ENCODE results near the gene DNAJB11. TPM values are rescaled to one million over a fixed set of nuclear protein-coding genes. Genes with fewer than 3 reads are reported as not detected.
A peak's percentile ranks its signal among the peaks of the same experiment; 100 is the strongest.

DNAJB11 gene
- 66.6 and 94.5 TPM in 2 replicates for total RNA-seq

DNA sequence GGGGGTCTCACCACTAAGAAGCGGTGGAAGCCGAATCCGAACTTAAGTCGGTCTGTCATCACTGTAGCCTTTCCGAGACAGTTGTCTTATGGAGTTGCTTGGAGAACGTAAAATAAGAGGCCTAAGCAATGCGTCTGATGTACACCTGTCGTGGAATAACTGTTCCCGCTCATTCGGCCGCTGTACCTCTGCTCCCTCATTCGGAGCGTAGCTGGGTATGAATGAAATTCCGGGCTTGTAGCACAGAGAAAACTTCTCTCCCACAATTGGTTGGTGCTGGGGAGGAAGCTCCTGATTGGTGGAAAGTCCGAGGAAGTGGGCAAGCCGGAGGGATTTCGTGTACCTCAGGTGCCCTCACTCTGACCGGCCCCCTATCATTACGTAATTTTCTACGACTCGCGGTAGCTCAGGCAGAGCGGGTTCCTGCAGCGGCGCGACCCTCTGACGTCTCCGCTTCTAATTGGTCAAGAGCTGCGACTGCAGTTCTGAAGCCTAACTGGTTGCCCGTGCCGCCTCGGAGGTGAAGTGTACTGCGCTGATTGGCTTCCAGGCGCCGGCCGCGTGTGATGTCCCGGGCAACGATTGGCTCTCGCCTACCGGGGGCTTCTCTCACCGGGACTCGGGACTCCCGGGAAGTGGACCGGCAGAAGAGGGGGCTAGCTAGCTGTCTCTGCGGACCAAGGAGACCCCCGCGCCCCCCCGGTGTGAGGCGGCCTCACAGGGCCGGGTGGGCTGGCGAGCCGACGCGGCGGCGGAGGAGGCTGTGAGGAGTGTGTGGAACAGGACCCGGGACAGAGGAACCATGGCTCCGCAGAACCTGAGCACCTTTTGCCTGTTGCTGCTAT is at the start of gene DNAJB11:
DNAJB11 (plus strand) TSS at position 625 of the 845 bp plus-strand sequence; CDS start at position 803, 178 bp downstream.
- no peaks in the 10 kb centered on the region for H3K27me3 ChIP-seq (ENCODE audit: control insufficient read depth, insufficient read depth, low read length)
- H3K4me3 ChIP-seq (ENCODE audit: low read depth, low read length): peak within 1 kb of the TSS; percentile 66
- TF ChIP-seq CTCF (IDR thresholded peaks at IDR 0.05; ENCODE audit: insufficient read depth, low read length, severe bottlenecking): no peak
- DNase-seq (ENCODE audit: low read depth): peak; percentile 99
- peak; percentile 98 for FAIRE-seq
- peaks cover under 1% of the 10 kb centered on the region for H3K36me3 ChIP-seq (ENCODE audit: control insufficient read depth, insufficient read depth, low read length)

DNA sequence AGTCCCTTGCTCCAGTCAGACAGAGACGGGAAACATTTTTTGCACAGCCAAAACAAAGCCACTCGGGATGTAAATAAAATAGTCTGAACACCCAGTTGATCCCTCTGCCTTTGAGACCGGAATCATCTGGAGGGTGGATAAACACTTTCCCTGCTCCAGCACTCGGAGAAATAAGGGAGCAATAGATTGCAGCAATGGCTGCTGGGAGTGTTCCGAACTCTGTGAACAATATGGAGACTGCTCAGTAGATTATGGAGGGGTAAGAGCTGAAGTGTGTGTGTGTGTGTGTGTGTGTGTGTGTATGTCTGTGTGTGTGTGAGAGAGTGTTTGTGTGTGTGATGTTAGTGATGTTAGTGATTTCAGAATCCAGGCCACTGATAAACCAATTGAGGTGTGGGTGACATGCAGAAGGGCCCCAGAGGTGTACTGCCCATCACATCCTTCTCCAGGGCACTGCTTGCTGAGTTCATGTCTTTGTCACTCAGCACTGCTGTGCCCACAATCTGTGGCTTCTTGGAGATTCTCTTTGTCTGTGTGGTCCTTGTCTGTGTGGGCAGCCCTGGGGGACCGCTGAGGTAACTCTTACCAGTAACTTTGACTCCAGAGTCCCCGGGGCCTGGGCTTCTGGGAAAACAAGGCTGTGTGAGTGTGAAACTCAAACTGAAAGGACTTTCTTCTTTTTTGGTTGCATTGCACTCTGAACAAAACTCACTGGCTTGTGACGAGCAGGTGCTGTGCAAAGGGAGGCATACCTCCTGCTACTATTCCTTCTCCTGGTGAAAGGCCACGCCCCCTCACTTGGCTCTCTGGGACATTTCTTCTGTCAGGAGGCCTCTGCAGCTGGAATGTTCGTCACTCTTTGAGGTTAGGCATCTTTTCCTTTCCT is 49.3 kb upstream of the DNAJB11 start:
- H3K27me3 ChIP-seq (ENCODE audit: control insufficient read depth, insufficient read depth, low read length): peaks cover 2% of the 10 kb centered on the region
- H3K36me3 ChIP-seq (ENCODE audit: control insufficient read depth, insufficient read depth, low read length): no peaks in the 10 kb centered on the region
- FAIRE-seq (no peak), DNase-seq (ENCODE audit: low read depth) (no peak)
- TF ChIP-seq CTCF (IDR thresholded peaks at IDR 0.05; ENCODE audit: insufficient read depth, low read length, severe bottlenecking): no peak
- no peak overlapping the region for H3K4me3 ChIP-seq (ENCODE audit: low read depth, low read length)

- no peak for FAIRE-seq
- H3K4me3 ChIP-seq (ENCODE audit: low read depth, low read length): no peak overlapping the region
- TF ChIP-seq CTCF (IDR thresholded peaks at IDR 0.05; ENCODE audit: insufficient read depth, low read length, severe bottlenecking): no peak
- H3K27me3 ChIP-seq (ENCODE audit: control insufficient read depth, insufficient read depth, low read length): peaks cover 2% of the 10 kb centered on the region
- H3K36me3 ChIP-seq (ENCODE audit: control insufficient read depth, insufficient read depth, low read length): no peaks in the 10 kb centered on the region
- no peak for DNase-seq (ENCODE audit: low read depth)
These were observed 47.5 kb upstream of the DNAJB11 start for GRCh38 chr3:186523022-186523421.

DNA sequence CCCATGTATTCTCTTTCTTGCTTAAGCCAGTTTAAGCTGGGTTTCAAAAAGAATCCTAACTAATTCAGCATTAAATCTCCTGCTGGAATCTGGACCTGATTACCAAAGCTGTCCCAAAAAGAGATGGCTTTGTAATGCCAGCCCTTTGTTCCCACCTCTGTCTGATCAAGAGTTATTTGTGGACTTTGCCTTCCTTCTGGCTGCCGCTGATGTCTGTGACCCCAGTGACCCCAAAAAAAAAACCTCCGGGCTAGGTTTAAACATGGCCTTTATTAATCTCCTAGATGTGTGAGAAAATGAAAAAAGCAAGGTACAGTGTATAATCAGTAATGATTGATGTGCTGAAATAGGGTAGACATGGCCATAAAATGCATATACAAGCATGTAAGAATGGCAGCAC is 47.1 kb upstream of the DNAJB11 start:
- no peaks in the 10 kb centered on the region for H3K36me3 ChIP-seq (ENCODE audit: control insufficient read depth, insufficient read depth, low read length)
- no peak for TF ChIP-seq CTCF (IDR thresholded peaks at IDR 0.05; ENCODE audit: insufficient read depth, low read length, severe bottlenecking)
- peaks cover 2% of the 10 kb centered on the region for H3K27me3 ChIP-seq (ENCODE audit: control insufficient read depth, insufficient read depth, low read length)
- H3K4me3 ChIP-seq (ENCODE audit: low read depth, low read length): no peak overlapping the region
- DNase-seq (ENCODE audit: low read depth) (no peak), FAIRE-seq (no peak)

DNA sequence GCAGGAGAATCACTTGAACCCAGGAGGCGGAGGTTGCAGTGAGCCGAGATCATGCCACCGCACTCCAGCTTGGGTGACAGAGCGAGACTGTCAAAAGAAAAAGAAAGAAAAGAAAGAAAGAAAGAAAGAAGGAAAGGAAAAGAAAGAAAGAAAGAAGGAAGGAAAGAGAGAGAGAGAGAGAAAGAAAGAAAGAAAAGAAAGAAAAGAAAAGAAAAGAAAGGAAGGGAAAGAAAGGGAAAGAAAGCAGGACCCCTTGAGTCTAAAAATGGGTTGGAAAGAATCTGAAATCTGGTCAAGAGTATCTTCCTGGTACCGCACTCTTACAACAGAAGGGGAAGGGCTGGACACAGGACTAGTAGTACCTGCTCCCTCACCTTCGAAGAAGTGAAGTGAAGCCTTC is 45.9 kb upstream of the DNAJB11 start:
- H3K36me3 ChIP-seq (ENCODE audit: control insufficient read depth, insufficient read depth, low read length): no peaks in the 10 kb centered on the region
- H3K27me3 ChIP-seq (ENCODE audit: control insufficient read depth, insufficient read depth, low read length): peaks cover 2% of the 10 kb centered on the region
- DNase-seq (ENCODE audit: low read depth) (no peak), FAIRE-seq (no peak)
- TF ChIP-seq CTCF (IDR thresholded peaks at IDR 0.05; ENCODE audit: insufficient read depth, low read length, severe bottlenecking): no peak
- no peak overlapping the region for H3K4me3 ChIP-seq (ENCODE audit: low read depth, low read length)
